HL-60/S4 (cell line): ENCODE results near the gene HEBP1.
"Not testable (repeated sequence)": the region's sequence is repeated elsewhere in the genome, so short reads cannot be mapped to it uniquely, and the experiment has no call there.

Experiments
- in situ Hi-C: fragments of 300-500 bp; cut with MboI; formaldehyde crosslinking; loops from 2 replicates; pipeline ENCODE4 v1.14.3; 2022; ENCODE audit warnings: low sequenced_read_pairs

The HEBP1 gene

GRCh38 chr12:12999959-13000615 lies at the start of gene HEBP1:
Gene HEBP1, minus strand, starts transcription at chr12:13000265. Its CDS starts 151 bp downstream, at chr12:13000114.
- in situ Hi-C loops = no loop called here

- in situ Hi-C loops = no loop called here
These were observed 49.8 kb upstream of the HEBP1 start for GRCh38 chr12:13049816-13050215.

- in situ Hi-C loops = no loop called here
These were observed 46.9 kb upstream of the HEBP1 start for GRCh38 chr12:13046964-13047363.

GRCh38 chr12:13045816-13046215 lies 45.8 kb upstream of the HEBP1 start:
- in situ Hi-C loops = no loop called here

- in situ Hi-C loops = no loop called here
These were observed 44.8 kb upstream of the HEBP1 start for GRCh38 chr12:13044906-13045299.

- in situ Hi-C loops = no loop called here
These were observed 44.2 kb upstream of the HEBP1 start, which contains the start of gene FAM234B for GRCh38 chr12:13044002-13044905. Gene FAM234B, plus strand, starts transcription at chr12:13044381. Its CDS starts 23 bp downstream, at chr12:13044404.

- in situ Hi-C loops = no loop called here
These were observed 42.7 kb upstream of the HEBP1 start for GRCh38 chr12:13042666-13043230.

GRCh38 chr12:13041224-13041623 lies 41.2 kb upstream of the HEBP1 start:
- in situ Hi-C loops = no loop called here

- in situ Hi-C loops = no loop called here
These were observed 39.4 kb upstream of the HEBP1 start for GRCh38 chr12:13039328-13039956.

GRCh38 chr12:13038491-13039161 lies 38.6 kb upstream of the HEBP1 start:
- in situ Hi-C loops = no loop called here

- in situ Hi-C loops = no loop called here
These were observed 36.8 kb upstream of the HEBP1 start for GRCh38 chr12:13036881-13037280.

GRCh38 chr12:13035335-13035734 lies 35.3 kb upstream of the HEBP1 start:
- in situ Hi-C loops = not testable (repeated sequence)

GRCh38 chr12:13033476-13033875 lies 33.4 kb upstream of the HEBP1 start:
- in situ Hi-C loops = no loop called here

- in situ Hi-C loops = no loop called here
These were observed 32.1 kb upstream of the HEBP1 start for GRCh38 chr12:13032164-13032563.

- in situ Hi-C loops = no loop called here
These were observed 30.7 kb upstream of the HEBP1 start for GRCh38 chr12:13030541-13031291.

GRCh38 chr12:13028825-13029570 lies 28.9 kb upstream of the HEBP1 start:
- in situ Hi-C loops = loop anchor here (10.0 kb wide), 1 partner anchor 176 kb away; no protein-coding TSS in a partner anchor

- in situ Hi-C loops = loop anchor here (10.0 kb wide), 1 partner anchor 177 kb away; no protein-coding TSS in a partner anchor
These were observed 27.4 kb upstream of the HEBP1 start for GRCh38 chr12:13027508-13027907.

- in situ Hi-C loops = loop anchor here (10.0 kb wide), 1 partner anchor 178 kb away; no protein-coding TSS in a partner anchor
These were observed 27.0 kb upstream of the HEBP1 start for GRCh38 chr12:13027032-13027431.

- in situ Hi-C loops = loop anchor here (10.0 kb wide), 1 partner anchor 179 kb away; no protein-coding TSS in a partner anchor
These were observed 26.2 kb upstream of the HEBP1 start for GRCh38 chr12:13026286-13026685.
